Astrocyte (in vitro differentiated cells and primary cell): Measurements from ENCODE around the gene COG5.

Experiments
- CTCF ChIP-seq: IDR thresholded peaks from 2 replicates; pipeline ENCODE4 v1.5.1; 2011; ENCODE audit warnings: low read depth, mild to moderate bottlenecking, inconsistent platforms, low read length, moderate library complexity; ENCODE audit not compliant: insufficient read depth
- EZH2 ChIP-seq: IDR thresholded peaks from 2 replicates; pipeline ENCODE4 v1.6.1; 2012; ENCODE audit warnings: mild to moderate bottlenecking, low read length, inconsistent platforms; ENCODE audit not compliant: insufficient read depth

- TF ChIP-seq CTCF (no peak), EZH2 (no peak)
These were observed 311.8 kb downstream of the COG5 start for GRCh38 chr7:107251963-107252362.
